DND-41 (cell line): ENCODE results near the gene ACOT6.

Experiments used
- EZH2 ChIP-seq: IDR thresholded peaks from 3 replicates; pipeline ENCODE4 v1.6.1; 2012; ENCODE audit warnings: borderline replicate concordance, low read depth, mild to moderate bottlenecking, moderate library complexity, low read length, inconsistent platforms; ENCODE audit not compliant: severe bottlenecking
- TF ChIP-seq, protein P1 (sequence below): IDR thresholded peaks from 2 replicates; pipeline ENCODE4 v1.5.1; 2012; ENCODE audit warnings: borderline replicate concordance, low read length, moderate library complexity, mild to moderate bottlenecking; ENCODE audit not compliant: poor library complexity, severe bottlenecking; ENCODE audit errors: extremely low read depth

DNA sequence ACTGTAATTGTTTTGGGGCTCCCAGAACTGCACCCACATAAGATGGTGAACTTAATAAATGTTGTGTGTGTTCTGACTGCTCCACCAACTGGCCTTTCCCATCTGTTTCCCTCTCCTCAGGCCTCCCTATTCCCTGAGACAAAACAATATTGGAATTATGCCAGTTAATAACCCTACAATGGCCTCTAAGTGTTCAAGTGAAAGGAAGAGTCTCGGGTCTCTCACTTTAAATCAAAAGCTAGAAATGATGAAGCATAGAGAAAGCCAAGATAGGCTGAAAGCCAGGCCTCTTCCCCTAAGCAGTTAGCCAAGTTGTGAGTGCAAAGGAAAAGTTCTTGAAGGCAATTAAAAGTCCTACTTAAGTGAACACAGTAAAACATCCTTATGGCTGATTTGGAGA is 13.4 kb downstream of the ACOT6 start:
- TF ChIP-seq, protein P1, sequence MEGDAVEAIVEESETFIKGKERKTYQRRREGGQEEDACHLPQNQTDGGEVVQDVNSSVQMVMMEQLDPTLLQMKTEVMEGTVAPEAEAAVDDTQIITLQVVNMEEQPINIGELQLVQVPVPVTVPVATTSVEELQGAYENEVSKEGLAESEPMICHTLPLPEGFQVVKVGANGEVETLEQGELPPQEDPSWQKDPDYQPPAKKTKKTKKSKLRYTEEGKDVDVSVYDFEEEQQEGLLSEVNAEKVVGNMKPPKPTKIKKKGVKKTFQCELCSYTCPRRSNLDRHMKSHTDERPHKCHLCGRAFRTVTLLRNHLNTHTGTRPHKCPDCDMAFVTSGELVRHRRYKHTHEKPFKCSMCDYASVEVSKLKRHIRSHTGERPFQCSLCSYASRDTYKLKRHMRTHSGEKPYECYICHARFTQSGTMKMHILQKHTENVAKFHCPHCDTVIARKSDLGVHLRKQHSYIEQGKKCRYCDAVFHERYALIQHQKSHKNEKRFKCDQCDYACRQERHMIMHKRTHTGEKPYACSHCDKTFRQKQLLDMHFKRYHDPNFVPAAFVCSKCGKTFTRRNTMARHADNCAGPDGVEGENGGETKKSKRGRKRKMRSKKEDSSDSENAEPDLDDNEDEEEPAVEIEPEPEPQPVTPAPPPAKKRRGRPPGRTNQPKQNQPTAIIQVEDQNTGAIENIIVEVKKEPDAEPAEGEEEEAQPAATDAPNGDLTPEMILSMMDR: no peak
- TF ChIP-seq EZH2: no peak
